GM12878 (cell line): ENCODE results near the gene ZNF608. TPM values are rescaled to one million over a fixed set of nuclear protein-coding genes. Genes with fewer than 3 reads are reported as not detected.

Experiments
- ATAC-seq: fragments of 200-7000 bp; cut with Tn5 transposase; 3 replicates; pipeline ENCODE4 v1.9.1; 2020; ENCODE audit warnings: mild to moderate bottlenecking, moderate library complexity
- BruUV-seq: library from RNA; stranded (reverse); fragments of 400-500 nt; replicated peaks from 2 replicates; lab custom pipeline; 2021; lab: Mats Ljungman, UMichigan
- CTCF ChIA-PET: fragments of 300-600 bp; sonication (Branson Sonifier 250); formaldehyde crosslinking; extraction: SDS; loops from one replicate; lab custom pipeline; 2021; ENCODE audit warnings: inconsistent platforms; lab: Yijun Ruan, JAX
- POLR2A ChIA-PET: fragments of 350-600 bp; formaldehyde crosslinking; extraction: SDS; loops from one replicate; lab custom pipeline; 2021; ENCODE audit warnings: inconsistent platforms; lab: Charles Lee
- RAD21 ChIA-PET: fragments of 300-600 bp; sonication (Branson Sonifier 250); formaldehyde crosslinking; loops from one replicate; lab custom pipeline; 2023; ENCODE audit warnings: antibody characterized with exemption; ENCODE audit not compliant: unreplicated experiment; lab: Charles Lee
- SMC1A ChIA-PET: fragments of 300-600 bp; sonication (Branson Sonifier 250); formaldehyde crosslinking; loops from one replicate; lab custom pipeline; 2023; ENCODE audit not compliant: unreplicated experiment, uncharacterized antibody; lab: Charles Lee
- DNase-seq: peaks from one replicate; pipeline ENCODE4 v3.0.0-alpha.2; 2011; ENCODE audit warnings: low read depth, low spot score
- FAIRE-seq: peaks from 3 replicates; lab custom pipeline; 2011; peaks lifted over from hg19 to GRCh38; lab: Jason Lieb, UNC
- H2AFZ ChIP-seq: 2 replicates; pipeline ENCODE4 v1.6.0; 2011; ENCODE audit warnings: low read depth, low read length, control low read depth; ENCODE audit not compliant: control insufficient read depth
- H3K27ac ChIP-seq: 2 replicates; pipeline ENCODE4 v1.5.1; 2011; ENCODE audit warnings: control low read depth; ENCODE audit not compliant: control insufficient read depth, insufficient read depth
- H3K27me3 ChIP-seq, 2 experiments: replicated peaks in 1 of 2; 2 replicates each; pipeline versions ENCODE4 v1.6.0 to v1.6.1; 2011; ENCODE audit warnings: low read length in 1 of 2; ENCODE audit not compliant: control insufficient read depth in 2 of 2, insufficient read depth in 2 of 2
- H3K36me3 ChIP-seq, 2 experiments: 2 replicates each; pipeline ENCODE4 v1.5.1; 2011; ENCODE audit warnings: low read length in 1 of 2; ENCODE audit not compliant: control insufficient read depth in 2 of 2, insufficient read depth in 2 of 2
- H3K4me1 ChIP-seq: 2 replicates; pipeline ENCODE4 v1.6.1; 2011; ENCODE audit warnings: mild to moderate bottlenecking, low read length, moderate library complexity, mixed read lengths; ENCODE audit not compliant: control insufficient read depth, insufficient read depth
- H3K4me2 ChIP-seq: 2 replicates; pipeline ENCODE4 v1.6.0; 2011; ENCODE audit warnings: control low read depth; ENCODE audit not compliant: control insufficient read depth, insufficient read depth
- H3K4me3 ChIP-seq: fragments of 200-600 bp; sonication (generic); 2 replicates; pipeline ENCODE4 v1.5.1; 2016
- H3K79me2 ChIP-seq: 2 replicates; pipeline ENCODE4 v1.6.0; 2011; ENCODE audit warnings: low read length; ENCODE audit not compliant: control insufficient read depth, insufficient read depth
- H3K9ac ChIP-seq: 2 replicates; pipeline ENCODE4 v1.8.0; 2011; ENCODE audit warnings: low read length, control low read depth, mixed read lengths; ENCODE audit not compliant: control insufficient read depth, insufficient read depth
- H3K9me3 ChIP-seq: replicated peaks from 3 replicates; pipeline ENCODE4 v1.5.1; 2011; ENCODE audit warnings: mild to moderate bottlenecking, low read length; ENCODE audit not compliant: control insufficient read depth, insufficient read depth
- H4K20me1 ChIP-seq: 2 replicates; pipeline ENCODE4 v1.6.0; 2011; ENCODE audit not compliant: control insufficient read depth, insufficient read depth
- BRCA1 ChIP-seq: IDR thresholded peaks from 2 replicates; pipeline ENCODE4 v1.6.1; 2011; ENCODE audit warnings: low read depth, low read length, improper control_type of control experiment
- CEBPB ChIP-seq, 2 experiments: fragments of 150-350 bp in 1 of 2; IDR thresholded peaks; 2 replicates each; pipeline ENCODE4 v1.6.1; 2012 to 2014; ENCODE audit warnings: low read depth in 2 of 2, low read length in 2 of 2, borderline replicate concordance in 1 of 2, inconsistent platforms in 1 of 2
- IKZF2 ChIP-seq, 2 experiments: fragments of 450-650 bp; IDR thresholded peaks; 2 replicates each; pipeline ENCODE4 v1.6.1; 2017; ENCODE audit warnings: mild to moderate bottlenecking in 2 of 2, moderate library complexity in 2 of 2
- MYB ChIP-seq: fragments of 150-350 bp; IDR thresholded peaks from 2 replicates; pipeline ENCODE4 v1.6.1; 2014; ENCODE audit warnings: mild to moderate bottlenecking, low read depth, low read length, borderline replicate concordance
- NBN ChIP-seq: fragments of 450-650 bp; IDR thresholded peaks from 2 replicates; pipeline ENCODE4 v1.6.1; 2016
- NFXL1 ChIP-seq: fragments of 450-650 bp; IDR thresholded peaks from 2 replicates; pipeline ENCODE4 v1.6.1; 2017; ENCODE audit warnings: antibody characterized with exemption, mild to moderate bottlenecking, borderline replicate concordance
- POLR2A ChIP-seq: IDR thresholded peaks from 2 replicates; pipeline ENCODE4 v1.6.1; 2011; ENCODE audit warnings: low read depth, mild to moderate bottlenecking, low read length
- POLR2AphosphoS2 ChIP-seq: IDR thresholded peaks from 2 replicates; pipeline ENCODE4 v1.6.1; 2011; ENCODE audit warnings: low read depth, mild to moderate bottlenecking, low read length, improper control_type of control experiment, moderate library complexity
- TARDBP ChIP-seq: IDR thresholded peaks from 2 replicates; pipeline ENCODE4 v1.6.1; 2016; ENCODE audit warnings: borderline replicate concordance
- WGBS: methylation state at CpG from one replicate; pipeline ENCODE4 v1.1.6; 2016; ENCODE audit warnings: low lambda C conversion rate; ENCODE audit not compliant: insufficient replicate concordance, insufficient coverage; ENCODE audit errors: missing lambda C conversion rate; 5-methylcytosine and 5-hydroxymethylcytosine counted together
- in situ Hi-C: fragments of 300-500 bp; cut with MboI; formaldehyde crosslinking; loops from 9 replicates; pipeline ENCODE4 v1.14.3; 2018; ENCODE audit warnings: mixed read lengths
- intact Hi-C: fragments of 100-400 bp; cut with micrococcal nuclease; formaldehyde crosslinking; loops from one replicate; pipeline ENCODE4 v1.14.2; 2022; ENCODE audit not compliant: unreplicated experiment
- polyA plus RNA-seq, 11 experiments: library from polyadenylated mRNA; depleted of rRNA in 4 of 11; unstranded in 6 of 11; stranded (reverse) in 5 of 11; fragments of >200 nt; fragmentation: Nextera tagmentation in 4 of 11; fragmentation: Illumina TruSeq in 1 of 11; extraction: Ambion mirVana in 4 of 11; extraction: Trizol in 1 of 11; gene quantifications; 1 replicate in 1 of 11; 2 replicates in 10 of 11; pipeline versions ENCODE4 v1.2.1 to v1.2.3, GENCODE V29; 2011 to 2016; ENCODE audit warnings: inconsistent platforms in 2 of 11, missing spikeins in 2 of 11, low read depth in 1 of 11
- total RNA-seq, 4 experiments: library from RNA; depleted of rRNA in 3 of 4; stranded (reverse); fragments of >200 nt in 3 of 4; fragmentation: Illumina TruSeq in 1 of 4; extraction: Trizol in 1 of 4; gene quantifications; 2 replicates each; pipeline versions ENCODE4 v1.2.1 to v1.2.3, GENCODE V29; 2013 to 2021

The ZNF608 gene
- total and polyA plus RNA-seq, 10 of the 15 experiments (the other 5 are each of a cell fraction or from before 2014, with no cell fraction given) = 0.19 to 6.7 (median 0.64) TPM

DNA sequence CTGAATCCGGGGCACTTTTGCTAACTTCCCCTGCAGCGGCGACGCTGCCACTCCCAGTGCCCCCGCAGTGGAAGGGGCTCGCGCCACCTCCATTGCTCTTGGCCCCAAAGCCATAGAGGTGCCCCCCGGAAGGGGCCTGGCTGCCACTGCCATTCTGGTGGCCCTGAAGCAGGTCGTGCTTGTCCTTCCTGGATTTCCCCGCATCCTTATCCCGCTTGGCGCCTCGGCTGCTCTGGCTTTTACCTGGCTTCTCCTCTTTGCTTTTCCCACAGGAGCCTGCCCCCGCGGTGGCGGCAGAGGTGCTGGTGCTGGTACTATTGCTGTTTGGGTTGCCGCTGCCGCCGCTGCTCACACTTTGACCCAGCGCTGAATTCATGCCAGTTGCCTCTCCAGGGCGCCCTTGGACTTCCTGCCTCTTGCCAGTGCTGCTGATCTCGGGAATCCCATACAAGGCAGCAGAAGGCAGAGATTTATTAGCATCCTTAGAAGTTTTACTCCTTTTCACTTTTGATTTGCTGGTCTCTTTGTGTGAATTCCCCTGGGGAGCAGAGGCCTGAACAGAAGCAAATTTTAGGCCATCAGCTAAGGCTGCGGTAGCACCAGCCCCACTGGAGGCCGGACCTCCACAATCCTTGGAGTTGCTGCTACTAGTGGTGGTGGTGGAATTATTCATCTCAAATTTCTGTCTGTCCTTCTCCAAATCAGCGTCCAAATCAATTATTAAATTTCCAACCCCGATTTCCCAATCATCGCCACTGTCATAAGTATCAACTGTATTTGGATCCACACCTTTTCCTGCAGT, 2.1 kb downstream of the ZNF608 start (continued):
- peak; percentile 37 to 66; a peak in 3 of 4 replicates for TF ChIP-seq IKZF2 (IDR thresholded peaks at IDR 0.05)

DNA sequence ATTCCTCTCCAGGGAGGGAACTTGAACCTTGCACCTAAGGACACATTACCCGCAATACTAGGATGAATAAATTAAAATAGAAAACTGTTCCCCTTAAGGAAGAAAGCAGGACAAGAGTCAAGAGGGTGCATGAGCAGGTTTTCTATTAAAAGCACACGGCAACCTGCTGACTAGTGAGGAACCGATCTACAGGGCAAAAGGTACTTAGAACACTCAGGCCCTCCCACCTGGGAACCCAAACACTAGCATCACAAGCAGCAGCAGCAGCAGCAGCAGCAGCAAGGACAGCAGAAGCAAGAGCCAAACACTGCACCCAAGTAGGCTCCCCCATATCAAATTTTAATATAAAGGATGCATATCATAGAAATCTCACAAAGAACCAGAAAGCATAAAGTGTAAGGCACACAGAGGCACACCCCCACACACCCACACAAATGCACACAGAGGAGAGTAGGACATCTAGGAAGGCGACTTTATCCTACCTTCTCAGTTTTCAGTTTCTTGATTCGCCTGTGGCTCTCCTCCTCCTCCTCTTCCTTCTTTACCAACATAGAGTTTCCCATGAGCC, 2.8 kb downstream of the ZNF608 start:
- H3K4me2 ChIP-seq = peak overlapping the region; percentile 87
- POLR2A ChIA-PET = interaction anchor here (0.6 to 1.4 kb wide), 3 partner anchors 10 to 165 kb away, joined by 3 to 7 read pairs (median 3); no protein-coding TSS in a partner anchor
- peaks cover 3% of the 10 kb centered on the region for H3K4me1 ChIP-seq

More for the DNA sequence above, 2.8 kb downstream of the ZNF608 start:
- H3K9me3 ChIP-seq = no peaks in the 10 kb centered on the region
- intact Hi-C loops = loop anchor here (2.0 to 10.0 kb wide), 4 partner anchors 19 to 1069 kb away; no protein-coding TSS in a partner anchor
- TF ChIP-seq BRCA1 = no peak
- TF ChIP-seq TARDBP = no peak
- TF ChIP-seq CEBPB (IDR thresholded peaks at IDR 0.05; ENCODE audit: borderline replicate concordance in 1 of 2, low read depth in 2 of 2, low read length in 2 of 2) = no peak
- no peak for TF ChIP-seq NFXL1
- TF ChIP-seq POLR2A = peak; percentile 8; the same call in 1 of the 2 replicates
- 0 out of 2 replicates have a peak, but pooled peaks have one; percentile 25 for TF ChIP-seq NBN
- no peak for TF ChIP-seq POLR2AphosphoS2
- no peak for TF ChIP-seq MYB
- TF ChIP-seq, all 136 proteins: peak for 2
- peak overlapping the region; percentile 71 for H3K4me3 ChIP-seq
- ChIA-PET RAD21 (interaction anchor here (1.0 to 6.4 kb wide), 6 partner anchors 14 to 179 kb away, joined by 3 to 27 read pairs (median 4); no protein-coding TSS in a partner anchor), SMC1A (interaction anchor here (0.7 to 1.1 kb wide), 5 partner anchors 11 to 177 kb away, joined by 3 read pairs; no protein-coding TSS in a partner anchor), CTCF (no interaction called here)
- H4K20me1 ChIP-seq = no peaks in the 10 kb centered on the region
- H2AFZ ChIP-seq = peak overlapping the region; percentile 33; the same call in 1 of the 2 replicates
- WGBS = 16% methylated on average over 5 of the region's 5 CpGs
- BruUV-seq = no TSS peak
- peak overlapping the region; percentile 67 for H3K27ac ChIP-seq
- 0 out of 4 replicates have a peak, but pooled peaks cover 0 to 4% of the 10 kb centered on the region in 2 experiments for H3K27me3 ChIP-seq
- peak; percentile 11 for ATAC-seq
- no peak for DNase-seq
- FAIRE-seq = no peak
- peak overlapping the region; percentile 76 for H3K9ac ChIP-seq
- H3K36me3 ChIP-seq = no peaks in the 10 kb centered on the region
- peaks cover 78% of the 10 kb centered on the region for H3K79me2 ChIP-seq
- in situ Hi-C loops = no loop called here
